Neural cell (in vitro differentiated cells): Measurements from ENCODE around the gene SUGCT.

Experiments
- CTCF ChIP-seq: fragments of 450-650 bp; IDR thresholded peaks from 2 replicates; pipeline ENCODE4 v1.5.1; 2014; ENCODE audit warnings: antibody characterized with exemption, mild to moderate bottlenecking, moderate library complexity; ENCODE audit not compliant: poor library complexity, severe bottlenecking
- EP300 ChIP-seq: fragments of 450-650 bp; conservative IDR thresholded peaks from 2 replicates; pipeline ENCODE4 v1.6.1; 2014; ENCODE audit warnings: antibody characterized with exemption, mild to moderate bottlenecking, moderate library complexity; ENCODE audit not compliant: poor library complexity, severe bottlenecking
- EZH2 ChIP-seq: fragments of 200-600, 300-800 bp; shearing (Covaris generic), sonication (generic); IDR thresholded peaks from 2 replicates; pipeline ENCODE4 v1.6.1; 2014; ENCODE audit warnings: antibody characterized with exemption, low read length, borderline replicate concordance, mild to moderate bottlenecking; ENCODE audit not compliant: insufficient read depth, poor library complexity, severe bottlenecking
- MXI1 ChIP-seq: fragments of 450-650 bp; conservative IDR thresholded peaks from 2 replicates; pipeline ENCODE4 v1.6.1; 2014; ENCODE audit warnings: antibody characterized with exemption, mild to moderate bottlenecking; ENCODE audit not compliant: poor library complexity, severe bottlenecking
- POLR2AphosphoS5 ChIP-seq: IDR thresholded peaks from 2 replicates; pipeline ENCODE4 v1.6.1; 2012
- SMC3 ChIP-seq: fragments of 450-650 bp; conservative IDR thresholded peaks from 2 replicates; pipeline ENCODE4 v1.6.1; 2014; ENCODE audit warnings: antibody characterized with exemption, mild to moderate bottlenecking, moderate library complexity; ENCODE audit not compliant: poor library complexity
- TAF1 ChIP-seq: IDR thresholded peaks from 2 replicates; pipeline ENCODE4 v1.6.1; 2012; ENCODE audit warnings: low read depth

- TF ChIP-seq CTCF (no peak), EP300 (no peak), EZH2 (no peak), MXI1 (no peak), POLR2AphosphoS5 (no peak), SMC3 (no peak), TAF1 (no peak)
Observed at GRCh38 chr7:40219917-40220316, 85.1 kb downstream of the SUGCT start.
